Gastrocnemius medialis (tissue), 4 donors: ENCODE data around the gene MYH13.

Experiments
- CTCF ChIP-seq, 5 experiments: fragments of 450-650 bp in 3 of 5; fragments of 200-600 bp in 2 of 5; sonication (generic) in 2 of 5; IDR thresholded peaks in 4 of 5; conservative IDR thresholded peaks in 1 of 5; 1 replicate in 4 of 5; 2 replicates in 1 of 5; pipeline ENCODE4 v1.5.1; 2016 to 2019; ENCODE audit warnings: antibody characterized with exemption in 5 of 5, mild to moderate bottlenecking in 3 of 5, moderate library complexity in 3 of 5
- POLR2A ChIP-seq, 2 donors: fragments of 450-650 bp; IDR thresholded peaks; one replicate each; pipeline ENCODE4 v1.6.1; 2017; ENCODE audit warnings: antibody characterized with exemption in 2 of 2, mild to moderate bottlenecking in 2 of 2, moderate library complexity in 2 of 2

- TF ChIP-seq CTCF (IDR thresholded peaks at IDR 0.05 in 4 of 5, conservative IDR thresholded peaks at IDR 0.05 in 1 of 5) (no peak), POLR2A (IDR thresholded peaks at IDR 0.05) (no peak)
These were observed 4.2 kb downstream of the MYH13 start for GRCh38 chr17:10368561-10368960.
